Measurements from ENCODE around the gene ELP4. TPM values are rescaled to one million over a fixed set of nuclear protein-coding genes. Genes with fewer than 3 reads are reported as not detected.

ELP4 gene
- polyA plus RNA-seq, 3 donors from 2014 or later: 20.9 to 33.9 (median 22.3) TPM

- H3K27ac Mint-ChIP-seq: no peak overlapping the region
- no peak overlapping the region for H3K4me3 Mint-ChIP-seq
- H3K27me3 Mint-ChIP-seq (ENCODE audit: low read depth in 3 of 3): no peaks in the 10 kb centered on the region
- DNase-seq: no peak
- H3K9me3 Mint-ChIP-seq: no peaks in the 10 kb centered on the region
- no peaks in the 10 kb centered on the region for H3K4me1 Mint-ChIP-seq
- no peaks in the 10 kb centered on the region for H3K36me3 Mint-ChIP-seq
These were observed 131.0 kb downstream of the ELP4 start for GRCh38 chr11:31640611-31641010.

- Mint-ChIP-seq H3K9me3 (no peaks in the 10 kb centered on the region), H3K27me3 (ENCODE audit: low read depth in 3 of 3) (no peaks in the 10 kb centered on the region), H3K4me3 (no peak overlapping the region), H3K4me1 (no peaks in the 10 kb centered on the region), H3K36me3 (no peaks in the 10 kb centered on the region), H3K27ac (no peak overlapping the region)
- no peak for DNase-seq
These were observed 132.0 kb downstream of the ELP4 start for GRCh38 chr11:31641477-31642062.

DNA sequence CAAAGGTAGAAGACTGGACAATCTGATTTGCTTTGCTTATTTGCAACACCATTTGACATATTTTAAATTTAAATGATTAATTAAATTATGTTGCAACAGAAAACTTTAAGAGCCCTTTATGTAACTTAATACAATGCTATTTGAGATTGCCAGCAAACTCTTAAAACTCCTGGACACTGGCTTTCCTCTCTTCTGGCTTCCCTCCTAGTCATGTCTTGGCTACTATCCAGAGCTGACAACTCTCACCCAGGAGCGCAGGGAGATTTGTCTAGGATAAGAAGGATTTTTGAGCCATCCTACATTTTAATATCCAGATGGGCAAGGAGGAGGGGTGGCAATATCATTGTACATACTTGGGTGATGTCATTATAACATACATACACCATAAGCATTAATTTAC lies 134.3 kb downstream of the ELP4 start:
- Mint-ChIP-seq H3K27ac (no peak overlapping the region), H3K4me3 (no peak overlapping the region), H3K9me3 (no peaks in the 10 kb centered on the region), H3K27me3 (ENCODE audit: low read depth in 3 of 3) (no peaks in the 10 kb centered on the region), H3K4me1 (no peaks in the 10 kb centered on the region), H3K36me3 (peaks cover 3 to 6% (median 3%) of the 10 kb centered on the region in 3 donors)
- DNase-seq: no peak

- Mint-ChIP-seq H3K27ac (no peak overlapping the region), H3K36me3 (peaks cover 6 to 8% (median 7%) of the 10 kb centered on the region in 3 donors), H3K27me3 (ENCODE audit: low read depth in 3 of 3) (no peaks in the 10 kb centered on the region), H3K4me3 (no peak overlapping the region), H3K4me1 (no peaks in the 10 kb centered on the region), H3K9me3 (no peaks in the 10 kb centered on the region)
- no peak for DNase-seq
These were observed 136.2 kb downstream of the ELP4 start for GRCh38 chr11:31645747-31646146.

DNA sequence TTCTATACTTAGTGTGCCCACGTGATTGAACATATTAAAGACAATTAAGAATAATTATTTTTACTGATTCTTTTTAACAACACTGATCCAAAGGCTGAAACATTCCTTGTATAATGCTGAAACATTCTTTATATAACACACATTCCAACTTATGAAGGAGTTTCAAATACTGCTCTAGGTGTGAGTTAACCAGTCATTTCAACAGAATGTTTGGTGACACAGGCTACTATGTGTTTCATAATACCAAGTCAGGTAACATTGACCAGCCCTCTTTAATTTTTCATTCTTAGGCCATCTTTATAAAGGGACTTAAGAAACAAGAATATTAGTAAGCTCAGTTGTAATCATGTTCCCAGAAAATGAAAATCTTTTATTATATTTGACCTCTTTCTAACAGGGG lies 136.6 kb downstream of the ELP4 start:
- no peak overlapping the region for H3K4me3 Mint-ChIP-seq
- H3K36me3 Mint-ChIP-seq: peaks cover 10 to 12% (median 11%) of the 10 kb centered on the region in 3 donors
- no peak overlapping the region for H3K27ac Mint-ChIP-seq
- no peak for DNase-seq
- no peaks in the 10 kb centered on the region for H3K27me3 Mint-ChIP-seq (ENCODE audit: low read depth in 3 of 3)
- no peaks in the 10 kb centered on the region for H3K4me1 Mint-ChIP-seq
- H3K9me3 Mint-ChIP-seq: no peaks in the 10 kb centered on the region

DNA sequence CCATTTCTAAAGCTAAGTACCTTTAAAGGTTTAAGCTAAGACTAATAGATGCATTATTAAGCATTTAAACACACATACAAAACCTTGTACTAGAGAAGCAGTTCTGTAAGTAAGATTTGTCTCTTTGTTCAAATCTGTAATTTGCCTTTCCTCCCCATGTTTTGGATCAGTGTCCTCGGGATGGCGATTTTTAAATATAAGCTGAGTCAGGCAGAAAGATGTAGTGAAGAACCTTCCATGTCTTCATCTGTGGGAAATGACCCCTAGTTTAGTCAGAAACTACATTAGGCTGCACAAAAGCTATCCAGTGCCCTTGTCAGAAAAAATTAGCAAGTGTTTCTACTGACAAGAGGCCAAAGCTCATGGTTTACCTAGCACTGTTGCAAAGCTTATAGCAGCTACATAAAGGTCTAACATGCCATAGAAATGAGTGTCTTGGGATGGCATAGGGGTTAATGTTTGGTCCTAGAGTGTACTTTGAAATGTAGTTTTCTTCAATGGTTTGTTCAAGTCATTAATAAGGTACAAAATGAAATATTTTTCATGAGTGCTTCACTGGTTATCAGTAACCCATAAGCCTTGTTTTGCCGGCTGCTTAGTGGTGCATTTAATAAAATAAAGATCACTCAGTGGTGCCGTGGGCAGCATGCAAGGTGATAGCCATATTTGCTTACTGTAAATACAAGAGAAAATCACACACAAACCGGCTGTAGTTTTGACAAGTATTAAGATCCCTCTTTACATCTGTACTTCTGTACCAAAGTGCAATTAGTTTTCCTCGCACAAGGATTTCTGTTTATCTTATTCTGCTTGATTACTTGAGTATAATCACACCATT lies 139.8 kb downstream of the ELP4 start:
- Mint-ChIP-seq H3K4me3 (no peak overlapping the region), H3K27ac (no peak overlapping the region), H3K4me1 (no peaks in the 10 kb centered on the region), H3K9me3 (no peaks in the 10 kb centered on the region), H3K36me3 (peaks cover 10 to 18% (median 17%) of the 10 kb centered on the region in 3 donors), H3K27me3 (ENCODE audit: low read depth in 3 of 3) (no peaks in the 10 kb centered on the region)
- DNase-seq: no peak

- Mint-ChIP-seq H3K27me3 (ENCODE audit: low read depth in 3 of 3) (no peaks in the 10 kb centered on the region), H3K36me3 (peaks cover 10 to 20% (median 18%) of the 10 kb centered on the region in 3 donors), H3K4me3 (no peak overlapping the region), H3K4me1 (no peaks in the 10 kb centered on the region), H3K9me3 (no peaks in the 10 kb centered on the region), H3K27ac (no peak overlapping the region)
- DNase-seq: no peak
These were observed 141.6 kb downstream of the ELP4 start for GRCh38 chr11:31651208-31651607.

- H3K27me3 Mint-ChIP-seq (ENCODE audit: low read depth in 3 of 3): no peaks in the 10 kb centered on the region
- H3K4me3 Mint-ChIP-seq: no peak overlapping the region
- no peak overlapping the region for H3K27ac Mint-ChIP-seq
- DNase-seq: no peak
- no peaks in the 10 kb centered on the region for H3K9me3 Mint-ChIP-seq
- peaks cover 10 to 20% (median 18%) of the 10 kb centered on the region in 3 donors for H3K36me3 Mint-ChIP-seq
- H3K4me1 Mint-ChIP-seq: no peaks in the 10 kb centered on the region
These were observed 142.3 kb downstream of the ELP4 start for GRCh38 chr11:31651822-31652221.

DNA sequence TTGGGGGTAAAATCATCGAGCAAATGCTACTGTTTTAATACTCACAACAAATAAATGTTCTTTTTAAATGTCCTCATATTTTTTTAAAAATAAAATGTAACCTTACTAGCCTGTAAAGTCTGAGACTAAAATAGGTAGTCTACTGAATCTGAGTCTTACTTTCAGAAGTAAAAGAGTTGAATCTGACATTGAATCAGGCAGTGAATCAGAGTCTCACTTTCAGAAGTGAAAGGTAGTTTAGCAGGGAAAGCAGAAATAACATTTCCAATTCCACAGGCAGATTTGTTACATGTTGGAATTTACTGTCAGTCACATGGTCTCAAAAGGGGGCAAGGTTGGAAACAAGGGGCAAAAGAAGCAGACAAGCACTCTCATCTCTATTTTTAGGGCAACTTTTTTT lies 143.0 kb downstream of the ELP4 start:
- no peaks in the 10 kb centered on the region for H3K4me1 Mint-ChIP-seq
- H3K36me3 Mint-ChIP-seq: peaks cover 10 to 20% (median 17%) of the 10 kb centered on the region in 3 donors
- no peaks in the 10 kb centered on the region for H3K9me3 Mint-ChIP-seq
- no peak overlapping the region for H3K4me3 Mint-ChIP-seq
- H3K27me3 Mint-ChIP-seq (ENCODE audit: low read depth in 3 of 3): no peaks in the 10 kb centered on the region
- DNase-seq: no peak
- H3K27ac Mint-ChIP-seq: no peak overlapping the region

- no peak for DNase-seq
- Mint-ChIP-seq H3K27me3 (ENCODE audit: low read depth in 3 of 3) (no peaks in the 10 kb centered on the region), H3K27ac (no peak overlapping the region), H3K4me1 (no peaks in the 10 kb centered on the region), H3K4me3 (no peak overlapping the region), H3K9me3 (no peaks in the 10 kb centered on the region), H3K36me3 (peaks cover 4 to 12% (median 11%) of the 10 kb centered on the region in 3 donors)
These were observed 145.9 kb downstream of the ELP4 start for GRCh38 chr11:31655483-31655882.

DNA sequence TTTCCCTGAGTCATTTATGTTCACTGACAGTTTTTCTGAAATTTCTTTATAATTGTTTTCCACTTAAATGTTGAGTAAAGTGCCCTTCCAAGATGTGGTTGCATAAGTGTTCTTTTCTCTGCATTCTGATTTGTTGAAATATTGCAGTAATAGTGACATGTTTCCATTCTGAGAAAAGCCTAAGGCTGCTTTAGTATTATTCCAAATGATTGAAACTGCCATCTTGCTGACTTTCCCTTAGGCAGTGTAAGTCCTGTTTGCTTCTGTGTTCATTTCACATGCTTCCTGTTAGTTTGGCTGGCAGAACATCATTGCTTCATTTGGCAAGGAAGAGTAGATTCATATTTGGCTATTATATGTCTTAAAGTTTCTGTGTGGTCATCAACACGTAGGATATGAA lies 146.5 kb downstream of the ELP4 start:
- no peak for DNase-seq
- Mint-ChIP-seq H3K4me1 (no peaks in the 10 kb centered on the region), H3K27me3 (ENCODE audit: low read depth in 3 of 3) (no peaks in the 10 kb centered on the region), H3K36me3 (peaks cover 2 to 11% (median 8%) of the 10 kb centered on the region in 3 donors), H3K27ac (no peak overlapping the region), H3K4me3 (no peak overlapping the region), H3K9me3 (no peaks in the 10 kb centered on the region)

- Mint-ChIP-seq H3K27me3 (ENCODE audit: low read depth in 3 of 3) (no peaks in the 10 kb centered on the region), H3K4me1 (no peaks in the 10 kb centered on the region), H3K36me3 (peaks cover 0 to 3% (median 0%) of the 10 kb centered on the region in 3 donors)
These were observed 147.5 kb downstream of the ELP4 start for GRCh38 chr11:31657091-31657490.

DNA sequence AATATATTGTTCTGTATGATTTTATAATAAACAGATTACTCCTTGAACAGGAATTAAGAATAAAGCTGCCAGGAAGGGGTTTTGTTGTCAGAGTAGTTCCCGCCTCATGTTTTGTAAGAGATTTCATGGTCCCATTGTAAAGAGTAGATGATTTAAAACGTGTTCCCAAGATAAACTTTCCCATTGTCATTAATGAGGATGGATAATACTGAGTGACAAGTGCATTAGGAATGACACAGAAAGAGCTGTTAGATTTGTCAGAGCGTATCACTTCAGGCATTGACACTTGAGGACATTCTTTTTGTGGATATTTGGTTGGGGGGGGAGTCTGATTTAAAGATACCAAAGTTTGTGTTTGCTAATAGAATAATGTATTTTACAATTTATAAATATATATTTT lies 154.6 kb downstream of the ELP4 start:
- Mint-ChIP-seq H3K36me3 (peaks cover under 1% of the 10 kb centered on the region in 3 donors), H3K9me3 (no peaks in the 10 kb centered on the region), H3K4me1 (no peaks in the 10 kb centered on the region), H3K27ac (no peak overlapping the region), H3K4me3 (no peak overlapping the region), H3K27me3 (ENCODE audit: low read depth in 3 of 3) (no peaks in the 10 kb centered on the region)
- DNase-seq: no peak

More at GRCh38 chr11:31657091-31657490, 147.5 kb downstream of the ELP4 start:
- DNase-seq: no peak
- Mint-ChIP-seq H3K4me3 (no peak overlapping the region), H3K9me3 (no peaks in the 10 kb centered on the region), H3K27ac (no peak overlapping the region)

DNA sequence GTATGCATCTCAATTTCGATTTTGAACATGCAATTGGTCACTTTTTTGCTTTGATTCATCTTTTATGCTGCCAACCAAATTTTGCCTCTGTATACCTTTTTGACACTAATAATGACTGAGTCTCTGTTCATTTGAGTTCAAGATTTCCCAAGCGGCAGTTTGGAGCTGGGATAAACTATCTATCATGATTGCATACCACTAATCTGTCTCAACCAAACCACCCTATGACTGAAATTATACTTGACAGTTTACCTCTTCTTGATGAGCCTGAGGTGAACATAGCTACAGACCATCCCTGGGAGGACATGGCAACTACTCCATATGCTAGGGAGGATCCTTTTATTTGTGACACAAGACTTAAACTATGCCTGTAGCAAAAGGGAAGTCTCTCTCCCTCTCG lies 155.4 kb downstream of the ELP4 start:
- Mint-ChIP-seq H3K4me3 (no peak overlapping the region), H3K36me3 (peaks cover 3 to 7% (median 5%) of the 10 kb centered on the region in 3 donors), H3K4me1 (no peaks in the 10 kb centered on the region)

More for the DNA sequence above, 155.4 kb downstream of the ELP4 start:
- H3K27ac Mint-ChIP-seq: no peak overlapping the region
- H3K27me3 Mint-ChIP-seq (ENCODE audit: low read depth in 3 of 3): no peaks in the 10 kb centered on the region
- DNase-seq: no peak
- no peaks in the 10 kb centered on the region for H3K9me3 Mint-ChIP-seq

Data from immature natural killer cell (primary cell).